ENCODE data around the gene IFRD2.
A peak's percentile ranks its signal among the peaks of the same experiment; 100 is the strongest.

IFRD2 gene

DNA sequence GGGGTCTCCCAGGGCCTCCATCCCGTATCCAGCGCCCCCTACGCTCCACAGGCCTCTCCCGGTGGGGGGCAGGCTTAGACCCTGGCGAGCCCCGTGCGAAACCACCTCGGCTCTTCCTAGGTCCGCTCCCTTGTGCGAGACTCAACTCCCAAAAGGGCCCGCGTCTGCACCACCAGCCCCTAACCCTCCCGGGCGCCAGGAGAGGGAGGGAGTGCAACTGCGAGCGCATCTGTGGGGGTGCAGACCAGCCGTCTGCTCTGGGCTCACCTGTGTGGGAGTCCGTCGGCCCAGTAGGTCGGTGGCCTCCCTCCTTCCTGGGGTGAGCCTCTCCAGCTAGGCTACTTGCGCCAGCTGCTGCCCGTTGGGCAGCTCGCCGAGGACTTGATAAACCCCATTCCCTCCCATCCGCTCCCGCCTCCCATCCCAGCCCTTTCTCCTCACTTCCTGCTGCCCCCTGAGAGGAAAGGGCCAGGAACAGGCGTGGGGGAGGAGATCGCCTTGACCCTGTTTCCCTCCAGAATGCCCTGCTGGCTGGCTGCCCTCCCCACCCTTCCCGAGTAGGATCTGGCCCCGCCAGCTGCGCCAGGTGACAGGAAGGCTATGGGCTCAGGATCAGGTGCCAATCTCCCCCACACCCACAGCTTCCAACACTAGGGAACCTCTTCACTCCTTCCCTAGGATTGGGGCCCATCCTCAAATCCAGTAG, 30.3 kb upstream of the IFRD2 start, which contains the start of gene HYAL2:
Gene HYAL2, minus strand, starts transcription at position 360 of the 706 bp plus-strand sequence. CDS start 2,256 bp downstream, outside the sequence.
- H3K9me3 ChIP-seq, result no peaks in the 10 kb centered on the region
- TF ChIP-seq, protein P1, sequence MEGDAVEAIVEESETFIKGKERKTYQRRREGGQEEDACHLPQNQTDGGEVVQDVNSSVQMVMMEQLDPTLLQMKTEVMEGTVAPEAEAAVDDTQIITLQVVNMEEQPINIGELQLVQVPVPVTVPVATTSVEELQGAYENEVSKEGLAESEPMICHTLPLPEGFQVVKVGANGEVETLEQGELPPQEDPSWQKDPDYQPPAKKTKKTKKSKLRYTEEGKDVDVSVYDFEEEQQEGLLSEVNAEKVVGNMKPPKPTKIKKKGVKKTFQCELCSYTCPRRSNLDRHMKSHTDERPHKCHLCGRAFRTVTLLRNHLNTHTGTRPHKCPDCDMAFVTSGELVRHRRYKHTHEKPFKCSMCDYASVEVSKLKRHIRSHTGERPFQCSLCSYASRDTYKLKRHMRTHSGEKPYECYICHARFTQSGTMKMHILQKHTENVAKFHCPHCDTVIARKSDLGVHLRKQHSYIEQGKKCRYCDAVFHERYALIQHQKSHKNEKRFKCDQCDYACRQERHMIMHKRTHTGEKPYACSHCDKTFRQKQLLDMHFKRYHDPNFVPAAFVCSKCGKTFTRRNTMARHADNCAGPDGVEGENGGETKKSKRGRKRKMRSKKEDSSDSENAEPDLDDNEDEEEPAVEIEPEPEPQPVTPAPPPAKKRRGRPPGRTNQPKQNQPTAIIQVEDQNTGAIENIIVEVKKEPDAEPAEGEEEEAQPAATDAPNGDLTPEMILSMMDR (IDR thresholded peaks at IDR 0.05; ENCODE audit: low read depth, low read length), result no peak
- peaks cover 17% of the 10 kb centered on the region for H3K36me3 ChIP-seq
- H3K27me3 ChIP-seq, result no peaks in the 10 kb centered on the region
- peak within 1 kb of the TSS; percentile 65 for H3K4me3 ChIP-seq (ENCODE audit: low read depth, low read length)
- H3K4me1 ChIP-seq, result peaks cover 3% of the 10 kb centered on the region
- no peak for DNase-seq

DNA sequence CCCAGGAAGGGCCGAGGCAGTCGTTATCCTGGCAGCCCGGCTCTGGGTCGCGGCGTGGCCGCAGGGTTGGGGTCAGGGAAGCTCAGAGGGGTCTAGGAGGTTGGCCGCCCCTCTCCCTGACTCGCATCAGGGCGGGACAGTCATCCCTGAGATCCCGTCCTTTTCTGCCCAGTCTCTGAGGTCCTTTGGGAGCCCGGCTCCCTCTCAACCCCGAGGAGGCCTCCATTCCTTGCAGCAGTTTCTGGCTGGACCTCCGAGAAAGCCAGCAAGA, 29.8 kb upstream of the IFRD2 start:
- Histone ChIP-seq H3K4me1 (peaks cover 3% of the 10 kb centered on the region), H3K4me3 (ENCODE audit: low read depth, low read length) (peak overlapping the region; percentile 21; the same call in 1 of the 2 replicates), H3K9me3 (no peaks in the 10 kb centered on the region), H3K27me3 (no peaks in the 10 kb centered on the region), H3K36me3 (peaks cover 17% of the 10 kb centered on the region)
- DNase-seq, result no peak
- TF ChIP-seq, protein P1 (IDR thresholded peaks at IDR 0.05; ENCODE audit: low read depth, low read length), result no peak

DNA sequence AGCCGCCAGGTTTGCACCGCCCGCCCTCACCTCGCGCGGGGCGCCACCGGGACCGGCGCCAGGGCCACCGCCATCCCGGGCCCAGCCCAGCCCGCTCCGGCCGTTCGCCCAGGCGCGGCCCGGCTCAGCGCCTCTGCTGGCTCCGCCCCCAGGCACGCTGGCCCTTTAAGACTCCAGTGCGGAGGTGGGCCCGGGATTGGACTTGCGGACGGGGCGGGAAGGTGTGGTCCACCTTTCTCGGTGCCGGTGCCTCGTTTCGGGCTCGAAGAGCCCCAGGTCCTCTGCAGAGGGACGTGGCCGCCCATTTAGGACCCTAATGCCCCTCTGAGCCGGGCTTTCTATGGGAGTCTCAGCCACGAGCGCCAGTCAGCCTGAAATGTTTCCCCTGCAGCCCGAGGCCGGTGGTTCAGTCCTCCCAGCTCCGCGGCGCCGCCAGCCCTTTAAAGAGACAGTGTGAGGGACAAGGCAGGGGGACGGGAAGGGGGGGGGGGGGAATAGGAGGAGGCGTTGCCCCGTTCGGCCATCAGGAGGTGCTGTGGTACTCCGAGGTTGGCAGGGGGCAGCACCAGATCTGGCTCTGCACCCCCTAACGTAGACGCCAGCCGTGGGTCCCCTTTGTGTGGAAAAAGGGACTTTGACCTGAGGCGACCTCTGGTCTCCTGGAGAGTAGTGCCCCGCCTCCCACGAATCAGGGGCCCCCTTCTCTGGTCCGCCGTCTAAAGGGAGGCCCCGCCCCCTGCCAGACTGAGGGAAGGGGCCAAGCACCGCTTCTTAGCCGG, 29.3 kb upstream of the IFRD2 start:
- no peaks in the 10 kb centered on the region for H3K9me3 ChIP-seq
- H3K36me3 ChIP-seq, result peaks cover 17% of the 10 kb centered on the region
- H3K4me1 ChIP-seq, result peaks cover 3% of the 10 kb centered on the region
- peak; percentile 85 for DNase-seq
- no peaks in the 10 kb centered on the region for H3K27me3 ChIP-seq
- H3K4me3 ChIP-seq (ENCODE audit: low read depth, low read length), result peak overlapping the region; percentile 65
- TF ChIP-seq, protein P1 (IDR thresholded peaks at IDR 0.05; ENCODE audit: low read depth, low read length), result peak; percentile 36

DNA sequence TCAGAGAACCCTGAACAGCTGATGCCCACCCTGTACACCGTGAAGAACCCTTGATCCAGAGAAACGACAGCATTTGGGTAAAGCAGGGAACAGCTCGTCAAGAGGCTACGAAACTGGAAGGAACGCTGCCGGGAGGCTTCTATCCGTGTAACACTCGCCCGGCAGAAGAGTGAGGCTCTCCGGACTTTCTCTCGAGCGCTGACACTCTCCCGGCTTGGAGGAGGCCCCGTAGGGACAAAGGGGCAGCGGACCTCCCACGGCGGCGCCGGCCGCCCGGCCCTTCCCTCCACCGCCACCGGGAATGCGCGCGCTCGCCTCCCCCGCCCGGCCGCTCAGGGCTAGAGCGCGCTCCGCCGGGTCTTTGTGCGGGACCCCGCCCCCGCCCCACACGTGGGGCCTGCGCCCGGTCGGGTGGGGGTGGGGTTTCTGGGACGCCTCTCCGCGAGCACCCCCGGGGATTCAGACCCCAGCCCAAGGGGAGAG, 28.7 kb upstream of the IFRD2 start:
- Histone ChIP-seq H3K4me1 (peaks cover 3% of the 10 kb centered on the region), H3K4me3 (ENCODE audit: low read depth, low read length) (peak overlapping the region; percentile 65), H3K36me3 (peaks cover 17% of the 10 kb centered on the region), H3K27me3 (no peaks in the 10 kb centered on the region), H3K9me3 (no peaks in the 10 kb centered on the region)
- peak; percentile 72 for DNase-seq
- TF ChIP-seq, protein P1 (IDR thresholded peaks at IDR 0.05; ENCODE audit: low read depth, low read length), result no peak

DNA sequence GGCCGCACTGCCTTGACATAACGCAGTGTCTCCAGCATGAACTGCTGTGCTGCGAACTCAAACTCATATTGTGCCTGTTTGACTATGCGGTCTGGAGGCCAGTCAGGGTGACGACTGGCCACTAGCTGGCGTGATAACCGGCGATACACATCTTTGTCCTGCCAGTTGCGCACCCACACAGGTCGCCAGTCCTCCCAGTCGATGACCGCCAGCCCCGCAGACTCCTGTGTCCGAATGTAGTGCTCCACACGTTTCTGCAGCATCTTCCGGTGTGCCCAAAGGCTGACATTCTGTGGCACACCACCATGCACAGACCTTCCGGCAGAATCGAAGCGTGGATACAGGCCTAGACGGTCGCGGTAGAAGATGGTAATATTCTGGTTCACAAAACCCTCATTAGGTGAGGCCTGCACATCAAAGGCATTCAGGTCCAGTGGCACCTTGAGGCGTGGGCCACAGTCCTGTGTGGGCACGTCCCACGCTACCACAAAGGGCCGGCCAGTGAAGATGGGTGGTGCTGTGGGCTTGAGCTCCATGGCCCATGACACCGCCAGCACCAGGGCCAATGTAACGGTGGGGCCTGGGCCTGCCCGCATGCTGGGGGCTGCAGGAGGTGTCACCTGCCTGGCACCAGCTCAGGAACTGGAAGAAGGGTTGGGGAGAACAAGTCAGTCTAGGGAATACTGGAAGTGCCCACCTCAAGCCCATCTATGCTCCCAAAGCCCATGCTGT, 27.8 kb upstream of the IFRD2 start:
- DNase-seq, result no peak
- Histone ChIP-seq H3K27me3 (no peaks in the 10 kb centered on the region), H3K36me3 (peaks cover 17% of the 10 kb centered on the region), H3K4me3 (ENCODE audit: low read depth, low read length) (peak overlapping the region; percentile 65), H3K9me3 (no peaks in the 10 kb centered on the region), H3K4me1 (peaks cover 3% of the 10 kb centered on the region)
- TF ChIP-seq, protein P1 (IDR thresholded peaks at IDR 0.05; ENCODE audit: low read depth, low read length), result no peak
